A549 (cell line): ENCODE results near the gene KRT36.

Source experiments
- CTCF ChIP-seq: fragments of >200 bp; sonication (Bioruptor Twin); formaldehyde crosslinking; IDR thresholded peaks from 3 replicates; pipeline ENCODE4 v1.5.1; 2016
- POLR2A ChIP-seq: IDR thresholded peaks from 2 replicates; pipeline ENCODE4 v1.6.1; 2012; ENCODE audit warnings: mild to moderate bottlenecking, low read length
- RCOR1 ChIP-seq: fragments of 150-350 bp; IDR thresholded peaks from 2 replicates; pipeline ENCODE4 v1.6.1; 2014; ENCODE audit warnings: antibody characterized with exemption, low read length, low read depth

GRCh38 chr17:41529491-41529915 lies 39.8 kb upstream of the KRT36 start:
- TF ChIP-seq RCOR1 (no peak), CTCF (no peak), POLR2A (no peak)
